Ishikawa (cell line): ENCODE results near the gene PRIMA1.

Source experiments
- CEBPB ChIP-seq: IDR thresholded peaks from 2 replicates; pipeline ENCODE4 v1.6.1; 2012
- EP300 ChIP-seq: IDR thresholded peaks from 2 replicates; pipeline ENCODE4 v1.6.1; 2012; ENCODE audit warnings: borderline replicate concordance
- FOXM1 ChIP-seq: IDR thresholded peaks from 2 replicates; pipeline ENCODE4 v1.6.1; 2012; ENCODE audit warnings: low read depth, borderline replicate concordance
- MAX ChIP-seq: IDR thresholded peaks from 2 replicates; pipeline ENCODE4 v1.6.1; 2012
- NFIC ChIP-seq: IDR thresholded peaks from 2 replicates; pipeline ENCODE4 v1.6.1; 2012
- RAD21 ChIP-seq: IDR thresholded peaks from 2 replicates; pipeline ENCODE4 v1.6.1; 2012; ENCODE audit warnings: low read depth
- REST ChIP-seq: IDR thresholded peaks from 2 replicates; pipeline ENCODE4 v1.6.1; 2012; ENCODE audit warnings: low read depth, mild to moderate bottlenecking
- USF1 ChIP-seq: IDR thresholded peaks from 2 replicates; pipeline ENCODE4 v1.6.1; 2012
- YY1 ChIP-seq: IDR thresholded peaks from 2 replicates; pipeline ENCODE4 v1.6.1; 2012; ENCODE audit warnings: low read depth

- TF ChIP-seq REST: no peak
- TF ChIP-seq EP300: no peak
- TF ChIP-seq RAD21: no peak
- no peak for TF ChIP-seq MAX
- TF ChIP-seq USF1: no peak
- TF ChIP-seq FOXM1: no peak
- no peak for TF ChIP-seq CEBPB
- no peak for TF ChIP-seq NFIC
- no peak for TF ChIP-seq YY1
Measured at GRCh38 chr14:93748208-93749075, 39.8 kb downstream of the PRIMA1 start.
